Cardiac muscle cell (in vitro differentiated cells and primary cell): ENCODE measurements around the gene LRMDA. TPM values are rescaled to one million over a fixed set of nuclear protein-coding genes. Genes with fewer than 3 reads are reported as not detected.

Experiments
- DNase-seq, 2 donors: peaks; one replicate each; pipeline versions ENCODE4 v3.0.0 to v3.0.0-alpha.2; 2010 to 2017; ENCODE audit warnings: low read depth in 1 of 2, low spot score in 1 of 2
- H3K27ac ChIP-seq: fragments of 200-600 bp; sonication (generic); 2 replicates; pipeline ENCODE4 v1.5.1; 2016
- H3K27me3 ChIP-seq: fragments of 200-600 bp; sonication (generic); 2 replicates; pipeline ENCODE4 v1.6.0; 2016; ENCODE audit warnings: control low read depth
- H3K36me3 ChIP-seq: fragments of 200-600 bp; sonication (generic); 2 replicates; pipeline ENCODE4 v1.5.1; 2016; ENCODE audit warnings: control low read depth
- H3K4me1 ChIP-seq: fragments of 200-600 bp; sonication (generic); 2 replicates; pipeline ENCODE4 v1.8.1; 2017; ENCODE audit warnings: low read depth, mild to moderate bottlenecking, mixed run types
- H3K4me3 ChIP-seq: fragments of 200-600 bp; sonication (generic); 2 replicates; pipeline ENCODE4 v1.5.1; 2016; ENCODE audit warnings: mild to moderate bottlenecking
- H3K9me3 ChIP-seq: fragments of 200-600 bp; sonication (generic); 2 replicates; pipeline ENCODE4 v1.5.1; 2017; ENCODE audit warnings: low read depth, mild to moderate bottlenecking, control low read depth
- CTCF ChIP-seq: IDR thresholded peaks from 2 replicates; pipeline ENCODE4 v1.5.1; 2012; ENCODE audit warnings: low read depth, mild to moderate bottlenecking, low read length
- polyA plus RNA-seq: library from polyadenylated mRNA; unstranded; fragments of >200 nt; fragmentation: Nextera tagmentation; extraction: Ambion mirVana; gene quantifications from 2 replicates; pipeline ENCODE4 v1.2.1, GENCODE V29; 2016
- total RNA-seq: library from RNA; depleted of rRNA; stranded (reverse); fragments of >200 nt; gene quantifications from 2 replicates; pipeline ENCODE4 v1.2.3, GENCODE V29; 2016

The LRMDA gene
- total and polyA plus RNA-seq, 2 experiments from 2014 or later: 6.2 to 11.7 TPM

DNA sequence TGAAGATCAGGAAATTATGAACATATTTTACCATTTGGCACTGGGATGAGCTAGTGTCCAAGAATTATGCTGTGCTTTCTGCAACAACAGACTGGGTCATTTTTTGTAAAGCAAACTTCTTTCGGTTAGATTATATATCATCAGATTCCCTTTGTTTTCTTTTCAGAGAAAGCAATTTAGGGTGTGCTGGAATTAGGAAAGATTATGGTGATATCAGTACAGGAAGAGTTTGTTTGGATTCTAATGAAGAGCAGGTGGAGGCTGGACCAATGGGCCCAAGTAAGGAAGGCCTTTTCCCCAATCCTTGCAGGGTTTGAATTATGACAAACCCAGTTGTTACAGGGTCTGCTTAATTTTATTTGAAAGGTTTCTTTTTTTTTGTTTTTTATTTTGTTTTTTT is 1113.4 kb downstream of the LRMDA start:
- Histone ChIP-seq H3K4me1 (peaks cover 28% of the 10 kb centered on the region), H3K36me3 (no peaks in the 10 kb centered on the region), H3K9me3 (no peaks in the 10 kb centered on the region), H3K27ac (no peak overlapping the region), H3K4me3 (no peak overlapping the region), H3K27me3 (no peaks in the 10 kb centered on the region)
- DNase-seq: no peak
- no peak for TF ChIP-seq CTCF

- Histone ChIP-seq H3K9me3 (no peaks in the 10 kb centered on the region), H3K36me3 (no peaks in the 10 kb centered on the region), H3K4me3 (no peak overlapping the region), H3K27me3 (no peaks in the 10 kb centered on the region), H3K4me1 (peaks cover 44% of the 10 kb centered on the region), H3K27ac (no peak overlapping the region)
- DNase-seq: no peak
- no peak for TF ChIP-seq CTCF
Observed at GRCh38 chr10:76546411-76546810, 1115.0 kb downstream of the LRMDA start.

DNA sequence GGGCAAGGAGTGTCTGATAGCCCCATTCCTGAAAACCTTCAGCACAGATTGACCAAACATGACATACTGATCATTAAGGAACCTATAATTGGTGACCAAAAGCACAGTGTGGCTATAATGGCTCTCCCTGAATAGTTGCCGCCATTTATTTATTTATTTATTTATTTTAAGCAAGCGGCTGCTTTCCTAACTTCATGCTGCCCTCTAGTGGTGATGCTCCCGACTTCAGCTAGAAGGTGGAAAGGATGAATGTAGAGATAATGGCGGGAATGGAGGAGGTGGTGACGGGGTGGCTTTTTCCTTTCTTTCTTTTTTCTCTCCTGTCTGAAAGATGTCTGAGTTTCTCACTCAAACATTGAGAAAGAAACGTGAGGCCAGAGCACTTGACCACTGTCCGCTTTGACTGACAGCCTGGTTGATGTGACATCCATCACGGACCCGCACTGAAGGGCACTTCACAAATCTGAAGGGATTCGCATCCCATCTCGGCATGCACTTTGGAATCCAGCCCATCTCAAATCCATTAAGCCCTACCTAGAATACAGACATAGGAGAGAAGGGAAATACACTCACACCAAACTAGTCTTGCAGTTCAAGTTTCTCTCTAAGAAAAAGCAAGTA is 1116.0 kb downstream of the LRMDA start:
- H3K9me3 ChIP-seq: no peaks in the 10 kb centered on the region
- H3K36me3 ChIP-seq: no peaks in the 10 kb centered on the region
- no peak overlapping the region for H3K4me3 ChIP-seq
- no peaks in the 10 kb centered on the region for H3K27me3 ChIP-seq
- peak; percentile 82 for TF ChIP-seq CTCF
- H3K4me1 ChIP-seq: peaks cover 55% of the 10 kb centered on the region
- no peak overlapping the region for H3K27ac ChIP-seq
- DNase-seq: peak; percentile 87 to 91

- TF ChIP-seq CTCF: no peak
- H3K9me3 ChIP-seq: no peaks in the 10 kb centered on the region
- peaks cover 67% of the 10 kb centered on the region for H3K4me1 ChIP-seq
- no peaks in the 10 kb centered on the region for H3K36me3 ChIP-seq
- no peak overlapping the region for H3K4me3 ChIP-seq
- H3K27ac ChIP-seq: peak overlapping the region; percentile 88
- DNase-seq: no peak
- no peaks in the 10 kb centered on the region for H3K27me3 ChIP-seq
Observed at GRCh38 chr10:76548716-76549115, 1117.3 kb downstream of the LRMDA start.

GRCh38 chr10:76549171-76549570 is 1117.7 kb downstream of the LRMDA start:
- TF ChIP-seq CTCF: no peak
- no peaks in the 10 kb centered on the region for H3K9me3 ChIP-seq
- peak overlapping the region; percentile 88 for H3K27ac ChIP-seq

More at GRCh38 chr10:76549171-76549570, 1117.7 kb downstream of the LRMDA start:
- Histone ChIP-seq H3K36me3 (no peaks in the 10 kb centered on the region), H3K4me1 (peaks cover 72% of the 10 kb centered on the region), H3K27me3 (no peaks in the 10 kb centered on the region), H3K4me3 (no peak overlapping the region)
- peak in 1 of 2 donors; percentile 57 for DNase-seq
